ENCODE data around the gene KIF6. TPM values are rescaled to one million over a fixed set of nuclear protein-coding genes. Genes with fewer than 3 reads are reported as not detected.

KIF6 gene
- total and polyA plus RNA-seq, 11 donors = 0.06 to 0.77 (median 0.48) TPM

GRCh38 chr6:39617026-39617425 is 108.2 kb downstream of the KIF6 start:
- H3K27me3 ChIP-seq = no peaks in the 10 kb centered on the region
- no peaks in the 10 kb centered on the region for H3K36me3 ChIP-seq
- TF ChIP-seq POLR2A (IDR thresholded peaks at IDR 0.05) = no peak
- TF ChIP-seq CTCF (IDR thresholded peaks at IDR 0.05) = no peak
- H3K4me1 ChIP-seq = no peaks in the 10 kb centered on the region
- DNase-seq (no peak), ATAC-seq (no peak)
- no peaks in the 10 kb centered on the region for H3K9me3 ChIP-seq
- no peak overlapping the region for H3K27ac ChIP-seq
- H3K4me3 ChIP-seq = no peak overlapping the region
- intact Hi-C loops (cut with DNase I) = no loop called here

GRCh38 chr6:39615622-39616021 is 109.6 kb downstream of the KIF6 start:
- Histone ChIP-seq H3K27ac (no peak overlapping the region), H3K36me3 (no peaks in the 10 kb centered on the region), H3K4me1 (peaks cover 0 to 1% (median 0%) of the 10 kb centered on the region in 12 donors), H3K4me3 (no peak overlapping the region), H3K9me3 (no peaks in the 10 kb centered on the region), H3K27me3 (no peaks in the 10 kb centered on the region)
- intact Hi-C loops (cut with DNase I) = no loop called here
- no peak for DNase-seq
- TF ChIP-seq CTCF (IDR thresholded peaks at IDR 0.05) = no peak
- TF ChIP-seq POLR2A (IDR thresholded peaks at IDR 0.05) = no peak
- 32 to 80% (median 72%) methylated on average over 1 of the region's 1 CpG for WGBS, 4 donors
- no peak for ATAC-seq

- Histone ChIP-seq H3K27ac (no peak overlapping the region), H3K9me3 (no peaks in the 10 kb centered on the region), H3K36me3 (no peaks in the 10 kb centered on the region), H3K4me3 (no peak overlapping the region), H3K27me3 (no peaks in the 10 kb centered on the region), H3K4me1 (peaks cover 0 to 10% (median 0%) of the 10 kb centered on the region in 12 donors)
- DNase-seq = no peak
- no peak for ATAC-seq
- 81 to 88% (median 85%) methylated on average over 2 of the region's 2 CpGs for WGBS, 4 donors
- no peak for TF ChIP-seq POLR2A (IDR thresholded peaks at IDR 0.05)
- no peak for TF ChIP-seq CTCF (IDR thresholded peaks at IDR 0.05)
- intact Hi-C loops (cut with DNase I) = no loop called here
These were observed 110.7 kb downstream of the KIF6 start for GRCh38 chr6:39614393-39614950.

- Histone ChIP-seq H3K4me3 (no peak overlapping the region), H3K4me1 (peaks cover 0 to 11% (median 0%) of the 10 kb centered on the region in 12 donors), H3K9me3 (no peaks in the 10 kb centered on the region), H3K27me3 (no peaks in the 10 kb centered on the region), H3K27ac (peak overlapping the region in 2 of 12 donors; percentile 31 to 57), H3K36me3 (no peaks in the 10 kb centered on the region)
- no peak for TF ChIP-seq CTCF (IDR thresholded peaks at IDR 0.05)
- no peak for TF ChIP-seq POLR2A (IDR thresholded peaks at IDR 0.05)
- WGBS, 4 donors = 29 to 43% (median 37%) methylated on average over 3 of the region's 3 CpGs
- peak in 1 of 4 donors; percentile 32 for ATAC-seq
- DNase-seq = no peak
- intact Hi-C loops (cut with DNase I) = no loop called here
These were observed 115.0 kb downstream of the KIF6 start for GRCh38 chr6:39610221-39610620.
